ENCODE data around the gene AUTS2. TPM values are rescaled to one million over a fixed set of nuclear protein-coding genes. Genes with fewer than 3 reads are reported as not detected.

The AUTS2 gene
- total RNA-seq, 1 donor from 2014 or later: 80.6 TPM

- Mint-ChIP-seq H3K4me3 (ENCODE audit: unreplicated experiment) (no peak overlapping the region), H3K27ac (ENCODE audit: unreplicated experiment) (no peak overlapping the region), H3K9me3 (ENCODE audit: unreplicated experiment) (no peaks in the 10 kb centered on the region), H3K4me1 (ENCODE audit: unreplicated experiment) (peaks cover 10% of the 10 kb centered on the region), H3K27me3 (ENCODE audit: unreplicated experiment) (no peaks in the 10 kb centered on the region), H3K36me3 (ENCODE audit: unreplicated experiment) (peaks cover 4% of the 10 kb centered on the region)
- TF ChIP-seq CTCF (IDR thresholded peaks at IDR 0.05): no peak
- no peak for DNase-seq (ENCODE audit: extremely low spot score, unreplicated experiment)
Measured at GRCh38 chr7:70053421-70053820, 455.1 kb downstream of the AUTS2 start.

GRCh38 chr7:70053989-70054388 lies 455.7 kb downstream of the AUTS2 start:
- H3K27me3 Mint-ChIP-seq (ENCODE audit: unreplicated experiment): no peaks in the 10 kb centered on the region
- peaks cover 4% of the 10 kb centered on the region for H3K36me3 Mint-ChIP-seq (ENCODE audit: unreplicated experiment)
- H3K27ac Mint-ChIP-seq (ENCODE audit: unreplicated experiment): no peak overlapping the region
- H3K4me1 Mint-ChIP-seq (ENCODE audit: unreplicated experiment): peaks cover 10% of the 10 kb centered on the region
- TF ChIP-seq CTCF (IDR thresholded peaks at IDR 0.05): no peak
- no peak overlapping the region for H3K4me3 Mint-ChIP-seq (ENCODE audit: unreplicated experiment)
- H3K9me3 Mint-ChIP-seq (ENCODE audit: unreplicated experiment): no peaks in the 10 kb centered on the region
- DNase-seq (ENCODE audit: extremely low spot score, unreplicated experiment): no peak

GRCh38 chr7:70056363-70056762 lies 458.1 kb downstream of the AUTS2 start:
- H3K4me1 Mint-ChIP-seq (ENCODE audit: unreplicated experiment): peaks cover 17% of the 10 kb centered on the region
- H3K9me3 Mint-ChIP-seq (ENCODE audit: unreplicated experiment): no peaks in the 10 kb centered on the region

GRCh38 chr7:70060298-70061068 lies 462.2 kb downstream of the AUTS2 start:
- Mint-ChIP-seq H3K27ac (ENCODE audit: unreplicated experiment) (no peak overlapping the region), H3K4me3 (ENCODE audit: unreplicated experiment) (no peak overlapping the region), H3K27me3 (ENCODE audit: unreplicated experiment) (no peaks in the 10 kb centered on the region), H3K4me1 (ENCODE audit: unreplicated experiment) (peaks cover 15% of the 10 kb centered on the region), H3K9me3 (ENCODE audit: unreplicated experiment) (no peaks in the 10 kb centered on the region), H3K36me3 (ENCODE audit: unreplicated experiment) (peaks cover 3% of the 10 kb centered on the region)
- TF ChIP-seq CTCF (IDR thresholded peaks at IDR 0.05): no peak
- DNase-seq (ENCODE audit: extremely low spot score, unreplicated experiment): no peak

More at GRCh38 chr7:70056363-70056762, 458.1 kb downstream of the AUTS2 start:
- no peaks in the 10 kb centered on the region for H3K27me3 Mint-ChIP-seq (ENCODE audit: unreplicated experiment)
- no peaks in the 10 kb centered on the region for H3K36me3 Mint-ChIP-seq (ENCODE audit: unreplicated experiment)
- no peak for DNase-seq (ENCODE audit: extremely low spot score, unreplicated experiment)
- no peak for TF ChIP-seq CTCF (IDR thresholded peaks at IDR 0.05)
- no peak overlapping the region for H3K4me3 Mint-ChIP-seq (ENCODE audit: unreplicated experiment)
- H3K27ac Mint-ChIP-seq (ENCODE audit: unreplicated experiment): no peak overlapping the region

GRCh38 chr7:70063371-70063770 lies 465.1 kb downstream of the AUTS2 start:
- peaks cover 3% of the 10 kb centered on the region for H3K36me3 Mint-ChIP-seq (ENCODE audit: unreplicated experiment)
- H3K9me3 Mint-ChIP-seq (ENCODE audit: unreplicated experiment): no peaks in the 10 kb centered on the region
- H3K4me3 Mint-ChIP-seq (ENCODE audit: unreplicated experiment): no peak overlapping the region
- H3K27ac Mint-ChIP-seq (ENCODE audit: unreplicated experiment): no peak overlapping the region
- peaks cover 15% of the 10 kb centered on the region for H3K4me1 Mint-ChIP-seq (ENCODE audit: unreplicated experiment)
- TF ChIP-seq CTCF (IDR thresholded peaks at IDR 0.05): no peak
- H3K27me3 Mint-ChIP-seq (ENCODE audit: unreplicated experiment): no peaks in the 10 kb centered on the region
- no peak for DNase-seq (ENCODE audit: extremely low spot score, unreplicated experiment)
